ENCODE results near the gene PLA2G5.
"Not testable (repeated sequence)": the region's sequence is repeated elsewhere in the genome, so short reads cannot be mapped to it uniquely, and the experiment has no call there.

The PLA2G5 gene, protein sequence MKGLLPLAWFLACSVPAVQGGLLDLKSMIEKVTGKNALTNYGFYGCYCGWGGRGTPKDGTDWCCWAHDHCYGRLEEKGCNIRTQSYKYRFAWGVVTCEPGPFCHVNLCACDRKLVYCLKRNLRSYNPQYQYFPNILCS

DNA sequence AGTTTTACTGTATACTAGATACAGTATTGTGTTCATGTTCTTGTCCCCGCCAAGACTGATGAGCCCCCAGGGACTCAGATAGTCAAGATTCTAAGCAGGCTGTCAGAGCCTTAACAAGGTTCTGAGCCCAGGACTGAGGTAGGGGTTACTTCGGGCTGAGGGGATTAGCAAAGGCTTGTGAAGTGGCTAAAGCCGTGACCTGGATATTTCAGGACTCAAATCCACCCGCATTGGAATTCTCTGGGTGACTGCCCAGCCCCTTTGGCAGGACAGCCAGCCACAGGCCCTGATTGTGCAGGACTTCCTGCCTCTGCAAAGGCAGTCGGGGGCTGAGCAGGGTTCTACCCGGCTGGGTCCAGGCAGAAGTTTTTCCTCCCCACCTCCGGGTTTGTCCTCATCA is at the start of gene PLA2G5:
TSS of gene PLA2G5 (plus strand) at position 321 of the 400 bp plus-strand sequence. CDS start 14,637 bp downstream, outside the sequence.
- no peak for DNase-seq

DNA sequence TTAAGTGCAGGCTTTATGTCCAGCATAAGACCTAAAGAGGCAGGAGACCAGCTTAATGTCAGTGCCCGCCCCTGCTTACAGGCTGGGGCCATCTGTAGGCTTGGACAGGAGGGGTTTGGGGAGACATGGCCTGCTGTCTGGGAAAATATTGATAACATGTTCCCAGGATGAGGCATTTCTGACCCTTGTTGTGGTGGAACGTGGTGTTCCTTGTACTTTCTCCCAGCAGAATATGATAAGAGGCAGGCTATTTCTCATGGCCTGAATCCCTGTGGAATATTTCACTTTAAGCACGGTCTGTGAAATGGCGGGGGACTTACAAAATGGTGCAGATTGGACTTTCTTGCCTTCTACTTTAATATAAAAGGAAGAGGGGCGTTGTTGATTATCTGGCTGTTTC is 41.9 kb upstream of the PLA2G5 start:
- no peak for DNase-seq

DNA sequence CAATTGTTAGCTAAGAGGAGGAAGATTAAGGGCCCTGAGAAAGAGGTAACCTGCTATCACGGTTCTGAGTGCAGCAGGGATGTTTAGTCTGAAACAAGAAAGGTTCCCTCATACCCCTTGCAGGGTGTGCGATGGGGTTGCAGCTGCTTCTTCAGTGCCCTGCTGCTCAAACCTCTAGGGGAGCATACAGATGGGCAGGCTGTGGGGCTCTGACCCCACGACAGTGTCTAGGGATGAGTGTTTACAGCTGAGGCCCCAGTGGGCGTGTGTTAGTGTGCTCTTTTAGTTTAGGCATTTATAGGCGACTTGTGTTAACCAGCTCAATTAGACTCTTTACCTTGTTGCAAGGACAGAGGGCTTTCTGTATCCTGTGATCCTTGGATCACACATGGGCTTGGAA is 41.3 kb upstream of the PLA2G5 start:
- DNase-seq = no peak

DNA sequence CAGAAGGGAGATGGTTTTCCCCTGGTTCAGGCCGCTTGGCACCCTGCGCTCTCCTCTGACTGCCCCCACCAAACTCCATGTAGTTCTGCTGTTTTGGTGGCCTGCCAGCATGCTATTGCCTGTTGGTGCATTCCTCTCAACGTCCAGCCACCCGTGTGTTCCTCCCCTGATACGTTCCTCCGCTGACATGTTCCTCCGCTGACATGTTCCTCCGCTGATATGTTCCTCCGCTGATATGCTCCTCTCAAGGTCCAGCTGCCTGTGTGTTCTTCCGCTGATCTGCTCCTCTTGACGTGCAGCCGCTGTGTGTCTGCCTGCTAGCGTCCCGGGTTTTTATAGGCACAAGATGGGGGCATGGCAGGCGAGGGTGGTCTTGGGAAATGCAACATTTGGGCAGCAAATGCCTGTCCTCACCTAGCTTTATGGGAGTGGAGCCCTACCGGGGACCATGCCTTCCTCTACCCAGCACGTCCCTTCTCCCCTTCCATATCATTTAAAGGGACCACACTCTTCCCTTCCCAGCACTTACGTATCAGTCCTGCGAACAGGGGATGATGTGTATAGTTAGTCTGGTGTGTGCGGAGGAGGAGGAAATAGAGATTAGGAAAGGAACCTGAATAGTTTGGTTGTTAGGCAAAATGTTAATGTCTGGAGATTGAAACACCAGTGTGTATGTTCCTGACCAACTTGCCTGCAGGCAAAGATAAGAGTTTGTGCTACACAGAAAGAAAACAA is 40.6 kb upstream of the PLA2G5 start:
- no peak for DNase-seq

DNA sequence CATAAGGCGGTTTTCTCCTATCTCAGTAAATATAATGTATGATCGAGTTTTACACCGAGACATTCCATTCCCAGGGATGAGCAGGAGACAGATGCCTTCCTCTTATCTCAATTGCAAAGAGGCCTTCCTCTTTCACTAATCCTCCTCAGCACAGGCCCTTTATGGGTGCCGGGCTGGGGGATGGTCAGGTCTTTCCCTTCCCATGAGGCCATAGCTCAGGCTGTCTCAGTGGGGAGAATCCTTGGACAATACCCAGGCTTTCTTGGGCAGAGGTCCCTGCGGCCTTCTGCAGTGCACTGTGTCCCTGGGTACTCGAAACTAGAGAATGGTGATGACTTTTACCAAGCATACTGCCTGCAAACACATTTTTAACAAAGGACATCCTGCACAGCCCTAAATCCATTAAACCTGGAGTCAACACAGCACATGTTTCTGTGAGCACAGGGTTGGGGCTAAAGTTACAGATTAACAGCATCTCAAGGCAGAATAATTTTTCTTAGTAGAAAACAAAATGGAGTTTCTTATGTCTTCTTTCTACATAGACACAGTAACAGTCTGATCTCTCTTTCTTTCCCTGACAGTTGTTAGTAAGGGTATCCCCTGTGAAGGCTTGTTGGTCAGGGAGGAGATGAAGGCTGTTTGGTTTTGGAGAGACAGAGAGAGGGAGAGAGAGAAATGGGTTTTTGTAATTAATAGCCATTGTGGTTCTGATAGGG is 39.4 kb upstream of the PLA2G5 start:
- not testable (repeated sequence) for DNase-seq

DNA sequence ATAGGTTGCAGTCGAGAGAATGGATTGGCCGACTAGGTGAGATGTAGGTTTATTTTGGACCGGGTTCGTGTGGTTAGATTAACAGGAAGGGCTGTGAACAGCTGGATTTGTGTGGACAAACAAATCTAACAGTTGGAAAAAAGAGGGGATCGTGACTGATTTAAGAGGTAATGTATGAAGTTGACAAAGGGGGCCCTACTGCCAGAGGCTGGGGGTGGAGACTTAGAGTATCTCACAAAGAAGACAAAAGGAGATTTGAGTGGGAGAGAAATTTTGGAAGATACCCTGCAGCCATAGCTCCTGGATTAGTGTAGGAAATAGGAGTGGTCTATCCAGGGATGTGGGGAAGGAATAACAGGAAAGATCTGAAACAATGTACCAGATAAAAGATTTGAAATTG is 38.8 kb upstream of the PLA2G5 start:
- no peak for DNase-seq

DNA sequence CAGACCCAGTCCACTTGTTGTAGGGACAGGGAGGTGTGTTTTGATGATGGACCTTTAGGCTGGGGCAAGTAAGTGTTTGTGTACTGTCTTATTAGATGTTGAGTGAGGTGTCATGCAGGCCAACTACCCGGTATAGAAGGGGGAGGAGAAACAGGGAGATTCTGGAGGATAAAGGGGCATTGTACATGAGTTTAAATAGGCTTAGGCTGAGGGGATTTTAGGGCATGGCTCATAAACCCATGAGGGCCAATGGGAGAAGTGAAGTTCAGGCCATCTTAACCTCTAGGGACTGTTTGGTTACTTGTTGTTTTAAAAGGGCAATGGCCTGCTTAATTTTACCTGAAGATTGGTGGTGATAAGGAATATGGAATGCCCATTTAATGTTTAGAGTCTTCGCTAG is 38.2 kb upstream of the PLA2G5 start:
- DNase-seq = no peak

DNA sequence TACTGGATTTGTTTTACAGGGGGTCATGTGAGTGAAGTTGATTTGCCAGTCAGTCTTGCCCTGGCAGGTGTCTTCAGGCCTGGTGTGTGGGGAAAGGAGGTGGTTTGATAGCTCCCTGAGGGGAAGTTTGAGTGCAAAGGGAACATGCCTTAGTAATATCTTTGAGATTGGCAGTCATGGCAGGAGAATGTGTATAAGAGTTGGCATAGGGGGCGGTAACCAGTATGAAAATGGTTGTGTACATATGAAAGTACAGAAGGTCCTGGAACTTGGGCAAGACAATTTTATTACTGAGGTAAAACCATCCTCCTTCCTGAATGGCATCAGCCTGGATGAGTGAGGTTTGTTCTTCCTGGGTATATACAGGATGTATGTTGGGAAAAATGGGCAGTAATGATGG is 37.6 kb upstream of the PLA2G5 start:
- DNase-seq = no peak

DNA sequence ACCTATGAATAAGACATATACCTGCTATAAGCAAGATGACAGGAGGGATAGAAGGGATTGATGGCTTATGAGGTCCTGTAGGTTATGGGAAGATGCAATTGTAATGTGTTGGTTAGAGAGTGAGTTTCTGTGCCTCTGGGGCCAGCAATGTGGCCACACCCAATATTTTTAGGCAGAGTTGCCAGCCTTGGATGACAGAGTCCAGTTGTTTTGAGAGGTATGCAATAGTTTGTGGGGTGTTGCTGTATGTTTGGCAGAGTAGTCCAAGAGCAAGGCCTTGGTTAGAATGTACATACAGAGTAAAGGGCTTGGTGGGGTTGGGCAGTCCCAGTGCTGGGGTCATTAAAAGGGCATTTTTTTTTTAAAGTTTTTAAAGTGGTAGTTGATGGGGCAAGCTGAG is 36.6 kb upstream of the PLA2G5 start:
- no peak for DNase-seq

DNA sequence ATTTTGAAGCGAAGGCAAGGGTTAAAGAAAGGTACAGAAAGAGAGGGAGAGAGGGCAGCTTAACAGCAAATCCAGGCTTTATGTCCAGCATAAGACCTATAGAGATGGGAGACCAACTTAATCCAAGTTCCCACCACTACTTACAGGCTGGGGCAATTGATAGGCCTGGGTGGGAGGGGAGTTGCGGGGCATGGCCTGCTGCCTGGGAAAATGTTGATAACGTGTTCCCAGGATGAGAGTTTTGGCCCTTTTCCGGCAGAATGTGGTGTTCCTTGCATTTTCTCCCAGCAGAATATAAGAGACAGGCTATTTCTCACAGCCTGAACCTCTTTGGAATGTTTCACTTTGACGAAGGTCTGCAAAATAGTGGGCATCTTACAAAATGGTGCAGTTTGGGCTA is 34.9 kb upstream of the PLA2G5 start:
- DNase-seq = no peak

DNA sequence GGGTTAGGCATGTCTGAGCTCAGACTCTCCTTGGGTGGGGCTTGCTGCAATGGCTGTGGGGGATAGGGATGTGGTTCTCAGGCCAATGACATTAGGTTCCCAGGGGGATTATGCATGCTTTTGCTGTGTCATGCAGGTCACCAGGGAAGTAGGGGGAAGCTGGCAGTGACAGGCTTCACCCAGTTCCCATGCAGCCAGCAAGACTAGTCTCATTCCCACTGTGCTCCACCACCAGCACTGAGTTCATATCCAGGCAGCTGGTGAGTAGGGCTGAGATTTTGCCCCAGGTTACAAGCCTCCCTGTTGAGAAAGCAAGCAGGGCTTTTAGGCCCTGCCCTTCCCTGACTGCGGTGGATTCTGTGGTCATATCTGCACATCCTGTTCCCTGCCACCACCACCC is 32.1 kb upstream of the PLA2G5 start:
- no peak for DNase-seq

DNA sequence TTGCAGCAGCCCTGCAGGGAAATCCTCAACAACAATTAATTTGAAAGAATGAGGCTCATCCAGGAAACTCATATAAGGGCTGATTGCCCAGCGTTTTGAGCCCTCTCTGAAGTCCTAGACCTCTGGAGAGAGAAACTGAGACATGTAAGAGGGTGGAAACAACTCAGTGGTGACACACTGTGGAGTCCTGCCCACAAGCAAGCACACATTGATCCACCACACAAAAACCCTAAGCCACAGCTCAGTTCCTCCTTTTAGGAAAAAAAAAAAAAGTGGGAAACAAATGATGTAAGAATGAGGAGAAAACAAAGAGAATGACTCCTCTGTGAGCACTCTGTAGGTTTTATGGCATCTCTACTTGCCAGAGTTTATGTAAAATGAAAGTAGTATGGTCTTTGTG is 22.9 kb upstream of the PLA2G5 start:
- no peak for DNase-seq

DNA sequence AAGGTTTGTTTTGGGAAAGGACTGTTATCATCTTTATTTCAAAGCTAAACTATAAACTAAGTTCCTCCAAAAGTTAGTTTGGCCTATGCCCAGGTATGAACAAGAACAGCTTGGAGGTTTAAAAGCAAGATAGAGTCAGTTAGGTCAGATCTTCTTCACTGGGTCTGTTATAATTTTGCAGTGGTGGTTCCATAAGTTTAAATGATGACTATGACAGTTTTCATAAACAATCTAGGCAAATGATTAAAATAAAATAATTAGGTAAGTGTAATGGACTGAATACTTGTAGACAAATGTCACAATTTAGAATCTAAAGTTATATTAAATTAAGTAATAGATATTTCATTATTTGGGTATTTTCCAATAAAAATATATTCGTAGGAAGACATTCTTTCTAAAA is 21.4 kb upstream of the PLA2G5 start:
- DNase-seq = no peak

DNA sequence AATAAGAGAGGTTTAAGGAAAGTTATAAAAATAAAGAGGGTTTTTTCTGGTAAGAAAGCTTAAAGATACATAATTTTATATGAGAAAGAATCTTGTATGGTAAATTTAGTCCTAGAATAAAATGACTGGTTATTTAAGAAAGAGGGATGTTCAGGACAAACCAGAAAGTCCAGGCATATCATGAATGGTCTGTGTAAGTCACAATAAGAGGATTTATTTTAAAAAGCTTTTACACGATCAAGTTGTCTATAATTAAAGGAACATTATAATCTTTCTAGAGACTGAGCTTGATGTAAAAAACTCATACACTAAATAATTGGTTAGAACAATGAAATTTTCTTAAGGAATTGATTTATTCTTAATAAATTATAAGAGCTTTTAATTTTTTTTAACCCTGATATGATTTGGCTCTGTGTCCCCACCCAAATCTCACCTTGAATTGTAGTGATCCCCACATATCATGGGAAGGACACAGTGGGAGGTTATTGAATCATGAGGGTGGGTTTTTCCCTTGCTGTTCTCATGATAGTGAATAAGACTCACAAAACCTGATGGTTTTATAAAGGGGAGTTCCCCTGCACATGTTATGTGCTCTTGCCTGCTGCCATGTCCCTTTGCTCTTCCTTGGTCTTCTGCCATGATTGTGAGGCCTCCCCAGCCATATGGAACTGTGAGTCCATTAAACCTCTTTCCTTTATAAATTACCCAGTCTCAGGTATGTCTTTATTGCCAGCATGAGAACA is 20.8 kb upstream of the PLA2G5 start:
- not testable (repeated sequence) for DNase-seq

DNA sequence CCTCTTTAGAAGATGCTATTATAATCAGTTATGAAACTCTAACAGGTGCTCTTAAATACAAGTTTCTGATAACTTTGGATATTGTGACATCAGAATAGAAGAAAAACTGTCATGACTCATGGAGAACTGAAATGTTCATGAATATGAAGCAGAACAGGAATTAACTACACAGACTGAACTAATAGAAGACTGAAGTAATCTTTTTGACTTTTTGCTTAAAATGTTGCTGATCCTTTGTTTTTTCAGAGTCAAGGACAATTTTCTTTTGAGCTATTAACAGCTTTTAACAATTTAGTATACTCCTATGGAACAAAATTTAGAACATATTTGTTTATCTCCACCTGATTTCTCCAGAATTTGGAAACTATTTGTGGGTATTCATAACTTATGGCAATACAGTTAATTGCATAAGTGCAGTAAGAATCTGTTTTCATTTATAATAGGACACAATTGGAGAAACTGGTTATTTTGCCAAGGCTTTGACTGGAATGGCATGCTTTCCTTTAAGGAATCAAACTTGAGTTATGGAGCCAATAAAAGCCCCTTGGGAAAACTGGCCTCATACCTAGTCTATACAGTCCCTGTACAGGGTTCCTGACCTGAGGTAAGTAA is 18.7 kb upstream of the PLA2G5 start:
- no peak for DNase-seq

DNA sequence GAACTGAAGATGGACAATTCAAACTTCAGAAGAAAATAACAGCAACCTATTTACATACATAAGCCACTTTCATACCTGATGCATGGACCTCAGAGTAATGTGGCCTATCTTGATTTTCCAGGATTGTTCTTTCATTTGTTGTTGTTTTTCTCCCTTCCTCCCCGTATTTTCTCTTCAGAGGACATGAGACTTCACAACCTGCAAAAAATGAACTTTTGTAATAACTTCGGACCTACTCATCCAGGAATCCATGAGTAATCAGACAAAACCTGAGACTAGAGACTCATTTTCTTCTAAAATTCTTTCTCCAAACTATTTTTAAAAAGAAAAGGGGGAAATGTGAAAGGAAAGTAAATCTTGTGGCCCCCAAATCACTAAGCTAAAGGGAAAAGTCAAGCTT is 17.6 kb upstream of the PLA2G5 start:
- no peak for DNase-seq

DNA sequence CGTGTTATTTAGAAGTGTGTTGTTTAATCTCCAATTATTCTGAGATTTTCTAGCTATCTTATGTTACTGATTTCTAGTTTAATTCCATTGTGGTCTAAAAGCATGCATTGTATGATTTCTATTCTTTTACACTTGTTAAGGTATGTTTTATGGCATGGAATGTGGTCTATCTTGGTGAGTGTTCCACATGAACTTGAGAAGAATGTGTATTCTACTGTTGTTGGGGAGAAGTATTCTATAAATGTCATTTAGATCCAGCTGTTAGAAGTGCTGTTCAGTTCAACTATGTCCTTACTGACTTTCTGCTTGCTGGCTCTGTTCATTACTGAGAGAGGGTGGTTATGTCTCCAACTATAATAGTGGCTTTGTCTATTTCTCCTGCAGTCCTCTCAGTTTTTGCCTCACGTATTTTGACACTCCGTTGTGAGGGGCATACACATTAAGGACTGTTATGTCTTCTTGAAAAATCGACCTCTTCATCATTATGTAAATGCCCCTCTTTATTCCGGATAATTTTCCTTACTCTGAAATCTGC is 12.0 kb upstream of the PLA2G5 start:
- DNase-seq = no peak

DNA sequence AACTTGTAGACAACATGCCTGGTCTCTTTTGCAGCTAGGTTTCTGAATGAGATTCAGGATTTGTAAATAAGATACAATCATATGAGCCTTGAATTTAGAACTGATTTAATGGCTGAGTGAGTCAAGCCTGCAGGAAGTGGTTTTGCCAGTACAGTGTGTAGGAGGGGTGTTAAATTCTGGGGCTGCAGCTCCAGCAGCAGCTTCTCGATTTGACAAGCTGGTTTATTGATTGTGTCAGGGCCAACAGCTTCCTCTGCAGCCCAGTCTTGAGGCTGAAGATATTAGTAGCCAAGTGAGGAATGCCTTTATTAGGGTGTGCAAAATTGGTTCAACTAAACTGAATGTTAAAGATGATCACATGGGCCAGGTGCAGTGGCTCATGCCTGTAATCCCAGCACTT is 11.5 kb upstream of the PLA2G5 start:
- DNase-seq = no peak

DNA sequence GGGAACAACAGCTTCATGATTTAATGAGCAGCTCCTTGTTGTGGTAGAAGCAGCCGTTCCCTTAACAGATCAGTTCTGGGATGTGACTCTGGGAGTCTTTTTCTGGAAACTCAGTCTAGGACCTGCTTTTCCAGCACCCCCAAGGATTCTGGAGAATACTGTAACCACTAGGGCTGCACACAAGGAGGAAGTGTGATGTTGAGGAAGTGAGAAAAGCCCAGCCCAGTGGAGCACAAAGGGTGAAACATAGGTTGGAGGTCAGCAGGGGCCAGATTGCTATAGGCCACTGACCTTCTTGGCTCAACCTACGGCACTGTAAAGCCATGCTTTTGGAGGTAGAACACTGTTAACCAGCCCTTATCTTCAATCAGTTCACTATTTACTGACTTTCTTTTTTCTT is 10.1 kb upstream of the PLA2G5 start:
- DNase-seq = no peak

DNA sequence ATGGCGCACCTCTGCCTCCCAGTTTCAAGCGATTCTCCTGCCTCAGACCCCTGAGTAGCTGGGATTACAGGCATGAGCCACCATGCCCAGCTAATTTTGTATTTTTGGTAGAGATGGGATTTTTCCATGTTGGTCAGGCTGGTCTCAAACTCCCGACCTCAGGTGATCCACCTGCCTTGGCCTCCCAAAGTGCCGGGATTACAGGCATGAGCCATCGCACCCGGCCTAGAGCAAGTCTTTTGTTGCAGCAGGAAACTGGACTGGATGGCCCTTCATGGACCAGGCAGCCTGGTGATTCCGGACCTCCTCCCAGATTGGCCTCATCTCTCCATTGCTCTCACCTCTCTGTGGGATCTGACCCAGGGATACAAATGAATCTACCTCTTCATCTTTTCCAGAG is 9.2 kb upstream of the PLA2G5 start:
- not testable (repeated sequence) for DNase-seq

DNA sequence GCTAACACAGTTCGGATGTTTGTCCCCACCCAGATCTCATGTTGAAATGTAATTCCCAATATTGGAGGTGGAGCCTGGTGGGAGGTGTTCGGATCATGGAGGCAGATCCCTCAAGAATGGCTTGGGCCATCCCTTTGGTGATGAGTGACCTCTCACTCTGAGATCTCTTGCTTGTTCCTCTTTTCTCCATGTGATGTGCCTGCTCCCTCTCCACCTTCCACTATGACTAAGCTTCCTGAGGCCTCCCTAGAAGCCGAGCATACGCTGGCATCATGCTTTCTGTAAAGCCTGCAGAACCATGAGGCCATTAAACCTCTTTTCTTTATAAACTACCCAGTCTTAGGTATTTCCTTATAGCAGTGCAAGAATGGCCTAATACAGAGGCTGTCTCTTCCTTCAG is 8.1 kb upstream of the PLA2G5 start:
- no peak for DNase-seq

DNA sequence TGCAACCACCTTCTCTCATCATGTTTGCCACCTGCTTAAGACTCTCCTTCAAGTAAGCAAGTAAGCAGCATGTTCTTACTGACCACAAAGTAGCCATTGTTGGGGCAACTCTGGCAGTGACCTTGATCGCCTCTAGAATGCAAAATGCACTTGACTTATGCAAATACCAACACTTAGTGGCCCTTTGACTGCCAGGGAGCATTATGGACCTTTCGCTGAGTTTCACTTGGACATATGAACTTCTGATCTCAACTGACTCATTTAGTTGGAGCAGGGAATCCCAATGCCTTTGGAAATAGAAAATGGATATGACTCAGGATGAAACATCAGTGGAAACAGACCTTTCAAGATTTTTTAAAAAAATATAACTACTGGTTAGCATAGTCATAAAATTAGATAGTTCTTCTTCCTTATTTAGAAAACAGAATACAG is 6.1 kb upstream of the PLA2G5 start:
- no peak for DNase-seq

DNA sequence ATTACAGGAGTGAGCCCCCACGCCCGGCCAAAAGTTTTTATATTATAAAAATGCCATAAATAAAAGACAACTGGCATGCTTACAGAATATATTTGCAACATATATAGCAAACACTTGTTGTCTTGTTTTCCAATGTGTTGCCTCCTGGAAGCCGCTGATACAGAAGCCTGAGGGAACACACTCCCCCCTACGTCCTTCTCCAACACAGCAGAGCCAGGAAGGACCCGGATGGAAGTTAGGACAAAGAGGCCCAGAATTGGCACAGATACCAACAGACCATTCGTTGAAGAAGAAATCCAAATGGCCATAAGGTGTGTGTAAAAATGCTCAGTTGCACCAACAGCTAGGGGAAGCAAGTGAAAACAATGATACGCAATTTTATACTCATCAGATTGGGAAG is 1.3 kb upstream of the PLA2G5 start:
- no peak for DNase-seq

Measured in CD4-positive, alpha-beta T cell treated with Interleukin-15 for 1 hour (primary cell).